Activated CD4-positive, alpha-beta T cell treated with anti-CD3 and anti-CD28 coated beads, Interleukin-2, amount 10 ng/mL, durations not matched to agents 7 days and 5 days (primary cell): ENCODE measurements around the gene FAR2. TPM values are rescaled to one million over a fixed set of nuclear protein-coding genes. Genes with fewer than 3 reads are reported as not detected.
"Not testable (repeated sequence)": the region's sequence is repeated elsewhere in the genome, so short reads cannot be mapped to it uniquely, and the experiment has no call there.

Experiments used
- CTCF ChIA-PET: fragments of 350-600 bp; sonication (Branson Sonifier 250); formaldehyde crosslinking; loops from one replicate; lab custom pipeline; 2021; ENCODE audit warnings: antibody characterized with exemption; lab: Charles Lee
- POLR2A ChIA-PET: fragments of 350-600 bp; sonication (Branson Sonifier 250); formaldehyde crosslinking; loops from one replicate; lab custom pipeline; 2021; ENCODE audit warnings: antibody characterized with exemption; lab: Charles Lee
- DNase-seq: peaks from one replicate; pipeline ENCODE4 v3.0.0-alpha.2; 2020
- H3K27ac Mint-ChIP-seq: one replicate; pipeline ENCODE4 v1.8.0; 2021; ENCODE audit warnings: mild to moderate bottlenecking, moderate library complexity, mixed read lengths
- H3K27me3 Mint-ChIP-seq: one replicate; pipeline ENCODE4 v1.8.0; 2021; ENCODE audit warnings: mixed read lengths
- H3K36me3 Mint-ChIP-seq: one replicate; pipeline ENCODE4 v1.8.0; 2021; ENCODE audit warnings: low read depth, mixed read lengths
- H3K4me1 Mint-ChIP-seq: one replicate; pipeline ENCODE4 v1.8.0; 2021; ENCODE audit warnings: mixed read lengths
- H3K4me3 Mint-ChIP-seq: one replicate; pipeline ENCODE4 v1.8.0; 2021; ENCODE audit warnings: mild to moderate bottlenecking, moderate library complexity, mixed read lengths
- H3K9me3 Mint-ChIP-seq: one replicate; pipeline ENCODE4 v1.8.0; 2021; ENCODE audit warnings: mixed read lengths
- total RNA-seq, 2 experiments: library from RNA; stranded (reverse); gene quantifications; one replicate each; pipeline ENCODE4 v1.2.3, GENCODE V29; 2021

The FAR2 gene
- total RNA-seq, 2 experiments from 2014 or later, result 24.6 to 26.6 TPM

DNA sequence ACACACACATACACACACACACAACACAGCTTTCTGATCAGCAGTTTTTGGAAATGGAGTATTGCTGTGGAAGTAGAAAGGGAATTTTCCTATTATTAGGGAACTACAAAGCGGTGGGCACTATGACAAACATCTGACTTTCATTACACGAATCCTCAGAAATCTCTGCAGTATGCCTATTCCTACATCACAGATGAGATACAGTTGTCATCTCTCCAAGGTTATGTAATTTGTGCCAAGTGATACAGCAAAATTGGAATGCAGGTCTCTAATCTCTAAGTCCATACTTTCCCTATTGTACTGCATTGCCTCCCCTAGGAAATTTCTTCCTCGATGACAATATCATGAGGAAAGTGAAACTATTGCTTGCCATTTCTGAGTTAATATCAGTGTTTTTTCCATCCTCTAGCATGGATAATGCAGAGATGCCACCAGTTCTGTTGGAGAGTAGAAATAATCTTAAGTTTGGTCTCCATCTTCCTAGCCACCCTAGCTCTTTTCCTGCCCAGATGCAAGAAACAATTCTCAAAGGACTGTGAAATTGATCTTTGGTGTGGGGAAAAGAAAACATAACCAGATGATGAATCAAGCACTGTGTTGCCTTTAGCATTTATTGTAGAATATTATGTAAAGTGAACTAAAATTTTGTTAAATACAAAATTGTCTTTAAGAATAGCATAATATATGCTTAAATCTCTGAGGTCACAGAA is 137.2 kb downstream of the FAR2 start:
- Mint-ChIP-seq H3K27me3 (no peaks in the 10 kb centered on the region), H3K9me3 (peaks cover 6% of the 10 kb centered on the region), H3K36me3 (no peaks in the 10 kb centered on the region), H3K4me1 (no peaks in the 10 kb centered on the region), H3K27ac (no peak overlapping the region), H3K4me3 (no peak overlapping the region)
- ChIA-PET POLR2A (no interaction called here), CTCF (no interaction called here)
- no peak for DNase-seq

DNA sequence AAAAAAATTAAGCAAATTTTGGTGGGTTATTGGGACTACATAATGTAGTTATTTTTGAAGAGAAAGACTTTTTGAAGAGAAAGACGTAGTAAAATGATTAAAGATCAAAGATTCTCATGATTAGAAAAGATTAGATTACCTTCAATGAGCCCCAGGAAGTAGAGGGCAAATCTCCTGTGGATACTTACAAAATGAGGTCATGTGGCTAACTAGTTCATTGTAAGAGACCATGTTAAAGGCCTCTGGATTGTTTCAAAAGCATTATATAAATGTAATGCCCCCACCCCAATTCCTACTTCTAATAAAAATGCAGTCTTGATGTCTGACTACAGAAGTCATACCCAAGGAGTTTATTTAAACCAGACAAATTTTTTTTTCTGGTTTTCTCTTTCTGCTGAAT is 138.5 kb downstream of the FAR2 start:
- CTCF ChIA-PET, result no interaction called here
- Mint-ChIP-seq H3K36me3 (no peaks in the 10 kb centered on the region), H3K27me3 (no peaks in the 10 kb centered on the region), H3K27ac (no peak overlapping the region), H3K9me3 (peaks cover 6% of the 10 kb centered on the region), H3K4me3 (no peak overlapping the region), H3K4me1 (no peaks in the 10 kb centered on the region)
- no peak for DNase-seq
- POLR2A ChIA-PET, result no interaction called here

GRCh38 chr12:29288031-29288430 is 139.0 kb downstream of the FAR2 start:
- no peaks in the 10 kb centered on the region for H3K27me3 Mint-ChIP-seq
- POLR2A ChIA-PET, result no interaction called here
- no peak overlapping the region for H3K4me3 Mint-ChIP-seq
- no peaks in the 10 kb centered on the region for H3K36me3 Mint-ChIP-seq
- DNase-seq, result no peak
- CTCF ChIA-PET, result no interaction called here
- no peak overlapping the region for H3K27ac Mint-ChIP-seq
- peaks cover 6% of the 10 kb centered on the region for H3K9me3 Mint-ChIP-seq
- H3K4me1 Mint-ChIP-seq, result no peaks in the 10 kb centered on the region

DNA sequence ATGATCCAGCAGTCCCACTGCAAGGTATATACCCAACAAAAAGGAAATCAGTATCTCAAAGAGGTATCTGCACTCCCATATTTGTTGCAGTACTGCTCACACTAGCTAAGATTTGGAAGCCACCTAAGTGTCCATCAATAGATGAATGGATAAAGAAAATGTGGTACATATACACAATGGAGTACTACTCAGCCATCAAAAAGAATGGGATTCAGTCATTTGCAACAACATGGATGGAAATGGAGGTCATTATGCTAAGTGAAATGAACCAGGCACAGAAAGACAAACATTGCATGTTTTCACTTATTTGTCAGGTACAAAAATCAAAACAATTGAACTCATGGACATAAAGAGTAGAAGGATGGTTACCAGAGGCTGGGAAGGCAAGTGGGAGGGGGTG is 141.4 kb downstream of the FAR2 start:
- POLR2A ChIA-PET, H3K27me3 Mint-ChIP-seq, CTCF ChIA-PET, H3K4me1 Mint-ChIP-seq, DNase-seq, H3K27ac Mint-ChIP-seq, H3K4me3 Mint-ChIP-seq, H3K36me3 Mint-ChIP-seq, H3K9me3 Mint-ChIP-seq: not testable (repeated sequence)

DNA sequence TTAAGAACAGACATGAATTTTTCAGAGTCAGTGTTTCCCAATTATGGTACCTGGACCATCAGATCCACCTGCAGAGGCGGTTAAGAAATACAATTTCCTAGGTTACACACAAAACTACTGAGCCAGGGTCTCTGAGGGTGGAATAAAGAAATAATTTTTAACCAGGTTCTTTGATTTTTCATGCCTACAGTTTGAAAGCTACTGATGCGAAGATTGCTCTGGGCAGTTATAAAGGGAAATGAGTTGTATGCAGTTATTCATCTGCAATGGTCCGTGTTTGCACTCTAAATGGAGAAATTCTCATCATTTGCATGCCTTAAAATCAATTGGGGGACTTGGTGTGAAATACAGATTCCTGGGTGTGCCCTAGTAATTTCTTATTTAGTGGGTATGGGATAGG is 142.1 kb downstream of the FAR2 start:
- H3K4me1 Mint-ChIP-seq, result no peaks in the 10 kb centered on the region
- H3K36me3 Mint-ChIP-seq, result no peaks in the 10 kb centered on the region
- peaks cover 6% of the 10 kb centered on the region for H3K9me3 Mint-ChIP-seq
- H3K27ac Mint-ChIP-seq, result no peak overlapping the region
- H3K27me3 Mint-ChIP-seq, result no peaks in the 10 kb centered on the region
- CTCF ChIA-PET, result interaction anchor here (1.0 kb wide), 1 partner anchor 26 kb away, joined by 3 read pairs; no protein-coding TSS in a partner anchor
- H3K4me3 Mint-ChIP-seq, result no peak overlapping the region
- no peak for DNase-seq
- POLR2A ChIA-PET, result no interaction called here

DNA sequence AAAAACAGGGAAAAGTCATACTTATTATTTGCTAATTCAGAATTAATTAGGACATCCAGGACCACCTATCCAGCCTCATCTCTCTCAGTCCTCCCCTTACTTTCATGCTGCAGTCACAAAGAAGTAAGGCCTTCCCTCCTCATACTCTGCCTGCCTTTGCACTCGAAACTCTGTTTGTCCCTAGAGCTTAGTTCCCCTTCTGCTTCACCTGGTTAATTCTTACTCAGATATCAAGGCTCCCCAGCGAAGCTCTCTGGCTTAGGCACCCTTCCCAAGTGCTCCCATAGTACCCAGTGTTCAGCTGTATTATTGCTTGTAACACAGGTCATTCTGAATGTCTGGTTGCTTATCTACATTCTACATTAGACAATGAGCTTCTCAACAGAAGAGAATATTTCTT is 150.6 kb downstream of the FAR2 start:
- H3K27me3 Mint-ChIP-seq, result no peaks in the 10 kb centered on the region
- CTCF ChIA-PET, result interaction anchor here (1.0 kb wide), 1 partner anchor 18 kb away, joined by 3 read pairs; no protein-coding TSS in a partner anchor
- no peak overlapping the region for H3K27ac Mint-ChIP-seq
- POLR2A ChIA-PET, result no interaction called here
- H3K4me1 Mint-ChIP-seq, result no peaks in the 10 kb centered on the region
- no peak overlapping the region for H3K4me3 Mint-ChIP-seq
- no peak for DNase-seq
- no peaks in the 10 kb centered on the region for H3K9me3 Mint-ChIP-seq
- H3K36me3 Mint-ChIP-seq, result no peaks in the 10 kb centered on the region

DNA sequence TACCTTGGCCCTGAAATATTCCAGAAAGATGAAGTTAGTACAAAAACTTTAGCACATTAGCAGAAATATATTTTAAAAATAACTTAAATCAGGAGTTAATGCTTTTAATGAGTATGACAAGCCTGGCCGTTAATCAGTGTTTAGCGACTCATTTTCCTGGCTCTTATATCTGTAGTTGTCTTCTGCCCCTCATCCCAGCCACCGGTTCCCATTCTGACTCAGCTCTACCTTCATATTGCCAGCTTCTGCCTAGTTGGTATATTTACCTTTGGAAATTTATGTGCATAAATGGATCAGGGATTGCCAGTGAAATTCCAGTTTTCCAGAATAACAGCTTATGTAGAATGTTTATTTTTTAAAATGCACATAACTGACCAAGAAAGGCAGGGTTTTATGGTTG is 152.0 kb downstream of the FAR2 start:
- POLR2A ChIA-PET, result no interaction called here
- no peaks in the 10 kb centered on the region for H3K4me1 Mint-ChIP-seq
- CTCF ChIA-PET, result interaction anchor here (1.3 kb wide), 1 partner anchor 16 kb away, joined by 3 read pairs; no protein-coding TSS in a partner anchor
- H3K9me3 Mint-ChIP-seq, result no peaks in the 10 kb centered on the region
- H3K4me3 Mint-ChIP-seq, result no peak overlapping the region
- no peaks in the 10 kb centered on the region for H3K36me3 Mint-ChIP-seq
- DNase-seq, result no peak
- H3K27me3 Mint-ChIP-seq, result no peaks in the 10 kb centered on the region
- no peak overlapping the region for H3K27ac Mint-ChIP-seq

DNA sequence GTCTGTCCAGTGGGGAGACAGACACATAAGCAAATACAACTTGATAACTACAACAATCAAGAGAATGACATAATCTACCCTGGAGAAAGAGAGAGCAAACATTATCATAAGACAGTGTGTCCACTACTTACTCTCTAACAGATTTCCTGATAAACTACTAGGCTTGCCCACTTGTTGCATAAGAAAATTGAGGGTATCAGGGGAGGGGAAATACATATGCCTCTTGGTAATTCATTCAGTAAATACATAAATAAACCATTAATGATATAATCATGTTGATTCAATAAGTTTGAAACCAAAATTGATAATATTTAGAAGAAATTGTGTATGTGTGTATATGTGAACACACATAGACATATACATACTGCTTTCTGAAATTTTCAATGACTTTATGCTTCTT is 155.3 kb downstream of the FAR2 start:
- Mint-ChIP-seq H3K36me3 (no peaks in the 10 kb centered on the region), H3K4me3 (no peak overlapping the region), H3K9me3 (no peaks in the 10 kb centered on the region), H3K4me1 (no peaks in the 10 kb centered on the region), H3K27me3 (no peaks in the 10 kb centered on the region), H3K27ac (no peak overlapping the region)
- ChIA-PET POLR2A (no interaction called here), CTCF (no interaction called here)
- no peak for DNase-seq

DNA sequence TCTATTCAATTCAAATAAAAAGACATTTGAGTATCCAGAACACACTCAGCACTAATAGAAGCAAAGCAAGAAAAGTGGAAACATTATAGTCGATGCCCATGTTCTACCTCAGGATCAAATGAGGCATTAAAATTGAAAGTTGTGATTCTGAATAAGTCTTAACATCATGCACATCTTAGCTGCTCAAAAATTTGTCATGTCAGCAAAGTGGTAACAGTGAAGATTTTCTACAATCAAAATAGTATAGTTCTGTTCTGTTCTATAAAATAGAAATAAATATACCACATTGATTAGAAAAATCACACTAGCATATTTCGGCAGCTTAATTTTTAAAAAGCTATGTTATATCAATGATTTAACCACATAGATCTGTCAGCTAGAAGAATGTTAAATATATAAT is 157.2 kb downstream of the FAR2 start:
- no peaks in the 10 kb centered on the region for H3K27me3 Mint-ChIP-seq
- DNase-seq, result no peak
- no peaks in the 10 kb centered on the region for H3K4me1 Mint-ChIP-seq
- H3K4me3 Mint-ChIP-seq, result no peak overlapping the region
- H3K36me3 Mint-ChIP-seq, result no peaks in the 10 kb centered on the region
- CTCF ChIA-PET, result no interaction called here
- POLR2A ChIA-PET, result no interaction called here
- H3K27ac Mint-ChIP-seq, result no peak overlapping the region
- no peaks in the 10 kb centered on the region for H3K9me3 Mint-ChIP-seq

GRCh38 chr12:29306682-29307081 is 157.6 kb downstream of the FAR2 start:
- H3K9me3 Mint-ChIP-seq, result no peaks in the 10 kb centered on the region
- POLR2A ChIA-PET, result no interaction called here
- no peaks in the 10 kb centered on the region for H3K4me1 Mint-ChIP-seq
- no peak overlapping the region for H3K27ac Mint-ChIP-seq
- H3K4me3 Mint-ChIP-seq, result no peak overlapping the region
- H3K36me3 Mint-ChIP-seq, result no peaks in the 10 kb centered on the region
- no peak for DNase-seq
- H3K27me3 Mint-ChIP-seq, result no peaks in the 10 kb centered on the region
- CTCF ChIA-PET, result no interaction called here

GRCh38 chr12:29309320-29309902 is 160.3 kb downstream of the FAR2 start:
- Mint-ChIP-seq H3K36me3 (no peaks in the 10 kb centered on the region), H3K4me1 (no peaks in the 10 kb centered on the region), H3K9me3 (no peaks in the 10 kb centered on the region), H3K4me3 (no peak overlapping the region), H3K27ac (no peak overlapping the region), H3K27me3 (no peaks in the 10 kb centered on the region)
- ChIA-PET POLR2A (no interaction called here), CTCF (no interaction called here)
- DNase-seq, result no peak

DNA sequence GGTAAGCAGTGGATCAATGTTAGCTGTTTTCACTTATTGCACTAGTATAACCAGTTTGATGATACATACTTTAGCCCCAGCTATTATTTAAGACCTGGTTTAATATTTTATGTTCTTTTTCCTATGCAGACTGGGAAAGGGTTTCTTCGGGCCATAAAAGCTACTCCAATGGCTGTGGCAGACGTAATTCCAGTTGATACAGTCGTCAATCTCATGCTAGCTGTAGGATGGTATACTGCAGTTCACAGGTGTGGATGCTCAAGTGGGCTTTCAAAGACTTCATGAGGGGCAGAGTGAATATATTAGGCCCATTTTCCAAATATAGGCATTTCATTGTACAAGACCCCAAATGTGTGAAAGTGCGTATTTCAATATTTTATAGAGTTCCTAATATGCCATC is 161.8 kb downstream of the FAR2 start:
- CTCF ChIA-PET, result interaction anchor here (1.2 kb wide), 1 partner anchor 9 kb away, joined by 4 read pairs; no protein-coding TSS in a partner anchor
- POLR2A ChIA-PET, result no interaction called here
- Mint-ChIP-seq H3K9me3 (no peaks in the 10 kb centered on the region), H3K4me3 (no peak overlapping the region), H3K4me1 (no peaks in the 10 kb centered on the region), H3K27me3 (no peaks in the 10 kb centered on the region), H3K27ac (no peak overlapping the region), H3K36me3 (no peaks in the 10 kb centered on the region)
- DNase-seq, result no peak

DNA sequence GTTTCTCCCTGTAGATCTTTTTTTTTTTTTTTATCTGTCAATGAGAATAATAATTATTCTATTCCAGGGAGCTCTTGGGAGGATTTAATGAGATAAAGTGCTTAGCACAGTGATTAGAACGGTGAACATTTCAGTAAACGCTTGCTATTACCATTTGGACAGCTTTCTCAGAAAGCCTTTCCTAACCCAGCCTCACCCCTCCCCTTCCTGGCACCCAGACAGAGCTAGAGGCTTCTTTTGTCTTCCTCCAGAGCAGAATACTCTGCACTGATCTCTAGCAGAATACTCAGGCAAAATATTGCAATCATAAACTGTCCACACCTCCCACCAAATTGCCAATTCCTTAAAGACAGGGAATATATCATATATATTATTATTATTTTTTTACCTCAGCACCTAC is 165.3 kb downstream of the FAR2 start:
- Mint-ChIP-seq H3K4me1 (peaks cover 11% of the 10 kb centered on the region), H3K36me3 (no peaks in the 10 kb centered on the region)
- CTCF ChIA-PET, result interaction anchor here (0.6 kb wide), 1 partner anchor 247 kb away, joined by 3 read pairs; no protein-coding TSS in a partner anchor

More for the DNA sequence above, 165.3 kb downstream of the FAR2 start:
- H3K27me3 Mint-ChIP-seq, result no peaks in the 10 kb centered on the region
- DNase-seq, result no peak
- H3K9me3 Mint-ChIP-seq, result no peaks in the 10 kb centered on the region
- H3K27ac Mint-ChIP-seq, result no peak overlapping the region
- POLR2A ChIA-PET, result no interaction called here
- no peak overlapping the region for H3K4me3 Mint-ChIP-seq
